NCI-H1694 treated with DMSO at 0.1 percent for 48 hours (cell line): ENCODE measurements around the gene POPDC3.
"Not testable (repeated sequence)": the region's sequence is repeated elsewhere in the genome, so short reads cannot be mapped to it uniquely, and the experiment has no call there.

Source experiments
- DNase-seq: peaks from one replicate; lab custom pipeline; 2025; lab: John Stamatoyannopoulos, UW

POPDC3 gene, protein sequence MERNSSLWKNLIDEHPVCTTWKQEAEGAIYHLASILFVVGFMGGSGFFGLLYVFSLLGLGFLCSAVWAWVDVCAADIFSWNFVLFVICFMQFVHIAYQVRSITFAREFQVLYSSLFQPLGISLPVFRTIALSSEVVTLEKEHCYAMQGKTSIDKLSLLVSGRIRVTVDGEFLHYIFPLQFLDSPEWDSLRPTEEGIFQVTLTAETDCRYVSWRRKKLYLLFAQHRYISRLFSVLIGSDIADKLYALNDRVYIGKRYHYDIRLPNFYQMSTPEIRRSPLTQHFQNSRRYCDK

DNA sequence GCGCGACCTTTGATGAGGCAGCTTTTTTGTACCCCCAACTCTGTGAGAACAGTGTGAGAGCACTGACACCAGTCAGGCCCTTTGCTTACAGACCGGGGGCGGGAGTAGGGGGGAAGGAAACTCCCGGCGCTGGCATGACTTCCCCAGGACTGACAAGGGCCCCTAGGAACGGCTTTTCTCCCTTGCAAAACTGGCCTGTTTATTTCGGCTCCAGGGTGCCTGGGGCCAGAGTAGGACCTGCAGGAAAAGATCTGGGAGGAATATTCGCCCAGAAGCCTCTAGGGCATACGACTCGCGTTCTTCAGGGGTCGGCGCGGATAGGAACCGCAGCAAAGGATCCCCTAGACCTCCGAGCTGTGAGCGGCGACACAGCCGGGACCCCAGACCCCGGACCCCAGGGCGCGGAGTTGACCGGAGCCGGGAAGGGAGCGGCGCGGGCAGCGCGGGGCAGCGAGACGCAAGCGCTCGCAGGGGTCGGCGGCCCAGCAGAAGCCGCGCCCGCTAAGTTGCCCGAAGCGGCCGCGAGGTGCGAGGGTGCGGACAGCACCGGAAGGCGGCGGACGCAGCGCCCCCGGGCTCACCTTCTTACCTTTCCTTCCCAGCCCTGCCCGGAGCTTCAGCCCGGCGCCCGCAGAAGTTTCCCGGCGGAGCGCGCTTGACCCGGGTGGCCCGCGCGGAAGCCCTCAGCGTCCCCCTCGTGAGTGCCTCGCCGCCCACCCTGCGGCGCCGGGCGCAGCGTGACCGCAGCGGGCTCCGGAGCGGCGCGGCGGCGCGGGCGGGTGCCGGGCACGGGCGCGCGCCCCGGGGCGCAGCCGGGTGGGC lies at the start of gene POPDC3:
Gene POPDC3, minus strand, starts transcription at position 771 of the 822 bp plus-strand sequence. CDS start 18,105 bp downstream, outside the sequence.
- no peak for DNase-seq

DNA sequence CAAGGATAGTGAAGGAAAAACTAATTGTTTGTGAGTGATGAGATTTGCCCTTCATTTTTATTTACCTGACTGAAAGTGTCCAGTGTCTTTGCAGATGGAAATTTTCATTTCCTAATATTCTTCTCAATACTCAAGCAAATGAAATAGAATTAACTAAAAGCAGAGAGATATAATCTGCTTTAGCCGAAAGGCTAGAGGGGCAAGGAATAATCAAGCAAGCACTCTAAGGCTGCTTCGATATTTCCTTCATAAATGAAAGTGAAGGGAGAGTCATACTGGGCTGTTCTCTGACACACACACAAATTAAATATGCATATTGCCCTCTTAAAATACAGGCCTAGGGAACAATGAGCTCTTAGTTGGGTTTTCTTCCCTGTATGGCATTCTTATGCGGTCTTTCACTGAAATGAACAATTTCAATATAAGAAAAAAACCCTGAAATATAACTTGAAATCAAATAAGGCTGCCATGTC lies 47.5 kb upstream of the POPDC3 start:
- DNase-seq = no peak

DNA sequence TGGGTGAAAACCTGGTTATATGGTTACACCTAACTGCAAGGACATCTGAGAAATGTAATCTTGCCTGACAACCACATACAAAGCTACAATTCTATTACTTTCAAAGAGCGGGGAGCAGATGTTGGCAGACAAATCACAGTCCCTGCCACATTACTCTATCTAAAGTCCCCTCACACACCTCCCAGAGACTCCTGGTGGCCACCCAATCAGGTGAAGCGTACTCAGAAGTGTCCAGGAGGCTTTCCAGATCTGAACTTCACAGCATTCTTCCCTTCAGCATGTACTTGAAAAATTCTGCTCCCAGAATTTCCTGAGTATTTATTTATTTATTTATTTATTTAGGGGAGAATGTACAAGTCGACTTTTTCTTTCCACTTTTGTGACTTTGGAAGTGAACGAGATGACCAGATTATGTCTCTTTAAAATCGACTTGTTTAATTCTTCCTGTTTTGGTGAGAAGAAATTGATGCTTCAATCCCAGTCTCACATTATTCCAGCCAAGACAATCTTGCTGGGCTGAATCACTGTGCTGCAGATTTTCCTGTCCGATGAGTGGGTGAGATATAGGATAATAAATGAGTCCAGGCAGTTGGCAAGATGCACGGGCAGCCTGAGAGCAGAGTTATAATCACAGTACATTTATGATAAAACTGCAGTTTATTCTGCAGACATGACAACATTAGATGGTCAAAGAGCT lies 46.9 kb upstream of the POPDC3 start:
- DNase-seq = no peak

DNA sequence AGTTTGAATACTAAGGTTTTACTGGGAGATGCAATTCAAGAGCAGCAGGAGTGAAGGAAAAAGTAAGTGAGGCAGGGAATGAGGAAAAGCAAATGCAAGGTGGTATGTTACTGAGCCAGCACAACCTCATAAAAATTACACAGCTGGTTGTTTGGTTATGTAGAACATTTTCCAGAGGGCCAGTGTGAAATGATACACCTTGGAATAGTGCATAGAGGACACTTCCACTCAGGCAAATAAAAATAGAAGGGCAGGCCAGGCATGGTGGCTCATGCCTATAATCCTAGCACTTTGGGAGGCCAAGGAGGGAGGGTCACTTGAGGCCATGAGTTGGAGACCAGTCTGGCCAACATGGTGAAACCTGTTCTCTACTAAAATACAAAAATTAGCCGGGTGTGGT lies 43.4 kb upstream of the POPDC3 start:
- no peak for DNase-seq

DNA sequence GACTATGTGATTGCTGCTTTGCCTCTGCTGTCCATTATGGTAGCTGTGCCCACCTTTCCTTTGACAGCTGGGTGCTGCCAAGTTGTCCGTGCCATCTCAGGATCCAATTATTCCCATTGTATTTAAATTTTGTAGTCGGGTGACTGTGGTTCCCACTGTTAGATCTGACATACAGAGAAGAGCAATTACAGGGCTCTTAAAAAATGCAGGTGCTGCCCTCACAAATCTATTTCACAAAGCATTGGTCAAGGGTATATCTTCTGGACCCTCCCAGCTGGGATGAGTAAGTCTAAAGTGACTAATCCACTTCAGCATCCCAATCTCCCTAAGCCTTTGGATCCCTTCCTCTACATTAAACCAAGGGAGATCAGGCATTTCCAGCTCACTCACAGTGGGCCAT lies 41.4 kb upstream of the POPDC3 start:
- DNase-seq = not testable (repeated sequence)

DNA sequence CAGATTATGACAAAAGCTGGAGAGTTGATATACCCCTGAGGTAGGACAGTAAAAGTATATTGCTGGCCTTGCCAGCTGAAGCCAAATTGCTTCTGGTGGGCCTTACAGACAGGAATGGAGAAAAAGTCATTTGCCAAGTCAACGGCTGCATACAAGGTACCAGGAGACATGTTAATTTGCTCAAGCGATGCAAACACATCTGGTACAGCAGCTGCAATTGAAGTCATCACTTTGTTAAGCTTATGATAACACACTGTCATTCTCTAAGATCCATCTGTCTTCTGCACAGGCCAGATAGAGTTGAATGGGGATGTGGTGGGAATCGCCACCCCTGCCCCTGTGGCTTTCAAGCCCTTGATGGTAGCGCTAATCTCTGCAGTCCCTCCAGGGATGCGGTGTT lies 40.4 kb upstream of the POPDC3 start:
- peak; percentile 94 for DNase-seq

DNA sequence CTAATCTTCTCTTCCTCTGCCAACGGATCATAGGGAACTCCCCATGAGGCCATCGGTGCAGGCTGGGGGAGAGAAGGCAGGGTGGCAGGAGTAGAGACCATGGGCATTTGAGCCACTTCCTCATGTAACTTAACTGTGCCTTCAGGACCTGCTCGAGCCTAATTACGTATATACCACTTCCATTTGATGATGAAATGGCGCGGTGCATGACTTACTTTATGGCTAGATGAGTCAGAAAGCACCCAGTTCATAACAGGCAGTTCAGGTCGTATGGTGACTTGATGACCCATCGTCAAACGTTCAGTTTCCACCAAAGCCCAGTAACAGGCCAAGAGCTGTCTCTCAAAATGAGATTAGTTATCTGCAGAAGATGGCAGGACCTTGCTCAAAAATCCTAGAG lies 39.4 kb upstream of the POPDC3 start:
- DNase-seq = not testable (repeated sequence)

DNA sequence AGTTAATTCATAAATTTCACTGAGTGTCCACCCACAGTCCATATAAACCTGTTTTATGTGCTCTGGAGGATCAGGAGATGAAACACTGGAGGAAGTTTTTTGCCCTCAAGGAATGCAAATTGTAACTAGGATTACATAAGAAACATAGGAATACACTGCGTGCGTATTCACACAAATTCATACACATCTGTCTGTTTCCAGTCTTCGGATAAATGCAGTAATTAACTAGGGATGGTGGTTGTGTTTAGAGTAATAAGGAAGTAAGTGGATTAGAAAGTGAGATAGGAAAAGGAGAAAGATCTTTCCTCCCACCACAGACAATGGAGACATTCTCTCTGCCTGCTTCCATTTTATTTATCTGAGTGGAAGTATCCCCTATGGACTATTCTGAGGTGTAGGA lies 35.7 kb upstream of the POPDC3 start:
- DNase-seq = no peak

DNA sequence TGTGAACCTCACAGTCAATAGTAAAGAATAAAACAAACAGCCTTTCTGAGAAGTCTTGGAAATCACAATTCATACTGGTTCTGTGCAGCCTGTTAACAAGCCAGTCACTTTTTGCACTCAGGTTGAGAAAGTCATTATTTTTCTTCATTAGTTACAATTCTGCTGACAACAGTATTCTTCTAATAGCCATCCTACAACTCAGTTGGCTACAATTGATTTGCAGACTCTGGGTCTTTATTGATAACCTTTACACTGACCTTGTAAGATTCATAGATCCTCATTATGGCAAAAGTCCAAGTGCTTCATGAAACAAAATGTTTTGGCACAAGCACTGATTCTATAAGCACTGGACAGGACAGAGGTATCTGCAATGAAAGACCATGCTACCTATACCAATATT lies 34.9 kb upstream of the POPDC3 start:
- no peak for DNase-seq

DNA sequence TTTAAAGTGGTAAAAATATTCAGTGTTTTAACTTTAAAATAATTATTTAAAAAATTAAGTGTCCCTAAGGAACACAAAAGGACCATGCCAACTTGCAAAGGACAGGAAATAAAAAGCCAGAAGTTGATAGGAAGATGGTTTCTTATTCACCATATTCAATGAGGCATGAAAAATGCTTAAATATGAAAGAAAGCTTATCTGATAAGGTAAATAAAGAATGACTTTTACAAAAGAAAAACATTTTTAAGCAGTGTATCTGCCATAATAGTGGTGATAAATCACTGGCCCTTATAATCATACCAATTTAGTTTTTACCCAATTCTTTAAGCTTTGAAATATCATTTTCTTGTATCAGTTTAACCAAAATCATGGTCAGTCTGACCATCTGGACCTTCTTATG lies 33.5 kb upstream of the POPDC3 start:
- DNase-seq = no peak

DNA sequence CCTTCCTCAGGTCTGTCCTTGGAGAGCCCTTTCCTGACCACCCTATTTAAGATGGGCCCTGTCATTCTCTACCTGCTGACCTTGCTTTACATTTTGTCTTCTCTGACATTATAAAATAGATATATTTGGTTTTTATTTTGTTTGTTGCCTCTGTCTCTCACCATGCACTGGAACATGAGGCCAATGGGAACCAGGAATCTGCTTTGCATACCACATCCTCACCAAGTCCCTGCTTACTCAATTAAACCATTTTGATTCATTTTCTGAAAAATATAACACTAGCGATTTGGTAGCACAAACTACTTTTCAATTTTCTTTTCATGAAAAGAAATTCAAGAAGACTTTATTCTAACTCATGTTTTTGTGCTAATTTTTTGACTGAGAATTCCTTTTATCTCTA lies 32.8 kb upstream of the POPDC3 start:
- DNase-seq = no peak

DNA sequence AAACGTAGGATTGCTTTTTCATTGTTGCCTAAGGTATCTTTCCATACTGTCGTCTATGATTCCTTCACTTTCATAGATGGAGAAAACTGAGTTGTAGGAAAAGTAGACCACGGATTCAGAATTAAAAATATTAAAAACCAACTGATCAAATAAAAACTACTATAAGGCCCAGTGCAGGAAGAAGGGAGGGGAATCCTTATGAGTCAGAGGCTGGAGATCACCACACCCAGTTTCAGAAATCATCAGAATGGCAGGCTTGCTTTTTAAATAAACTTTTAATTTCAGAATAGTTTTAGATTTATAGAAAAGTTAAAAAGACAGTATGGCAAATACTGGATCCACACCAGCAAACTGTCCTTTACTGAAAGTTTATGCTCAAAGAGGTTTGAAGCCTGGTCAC lies 32.0 kb upstream of the POPDC3 start:
- no peak for DNase-seq

DNA sequence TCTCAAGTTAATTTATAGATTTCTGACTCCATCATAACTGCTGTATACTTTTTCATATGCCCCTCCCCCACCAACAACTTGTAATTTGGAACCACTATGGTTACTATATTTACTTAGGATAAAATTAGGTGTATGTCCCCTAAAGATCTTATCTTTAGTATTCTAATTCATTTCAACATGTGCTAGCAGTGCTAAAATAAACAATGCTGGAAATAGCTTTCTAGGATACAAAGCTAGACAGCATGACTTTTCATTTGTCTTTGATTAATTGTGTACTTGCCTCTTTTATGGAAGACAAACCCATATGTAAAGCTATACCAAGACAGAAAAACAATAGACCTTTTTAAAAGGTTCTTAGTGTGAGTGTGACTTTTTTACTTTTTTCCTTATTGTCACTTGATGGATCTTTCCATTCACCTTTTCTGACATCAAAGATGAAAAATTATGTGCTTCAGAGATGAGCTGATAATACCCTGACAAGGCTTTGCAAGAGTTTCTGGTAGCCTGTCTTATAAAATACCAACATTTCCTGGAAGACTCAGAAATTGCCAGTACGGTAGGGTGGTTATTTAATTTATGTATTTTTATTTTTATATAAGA lies 31.2 kb upstream of the POPDC3 start:
- DNase-seq = no peak

DNA sequence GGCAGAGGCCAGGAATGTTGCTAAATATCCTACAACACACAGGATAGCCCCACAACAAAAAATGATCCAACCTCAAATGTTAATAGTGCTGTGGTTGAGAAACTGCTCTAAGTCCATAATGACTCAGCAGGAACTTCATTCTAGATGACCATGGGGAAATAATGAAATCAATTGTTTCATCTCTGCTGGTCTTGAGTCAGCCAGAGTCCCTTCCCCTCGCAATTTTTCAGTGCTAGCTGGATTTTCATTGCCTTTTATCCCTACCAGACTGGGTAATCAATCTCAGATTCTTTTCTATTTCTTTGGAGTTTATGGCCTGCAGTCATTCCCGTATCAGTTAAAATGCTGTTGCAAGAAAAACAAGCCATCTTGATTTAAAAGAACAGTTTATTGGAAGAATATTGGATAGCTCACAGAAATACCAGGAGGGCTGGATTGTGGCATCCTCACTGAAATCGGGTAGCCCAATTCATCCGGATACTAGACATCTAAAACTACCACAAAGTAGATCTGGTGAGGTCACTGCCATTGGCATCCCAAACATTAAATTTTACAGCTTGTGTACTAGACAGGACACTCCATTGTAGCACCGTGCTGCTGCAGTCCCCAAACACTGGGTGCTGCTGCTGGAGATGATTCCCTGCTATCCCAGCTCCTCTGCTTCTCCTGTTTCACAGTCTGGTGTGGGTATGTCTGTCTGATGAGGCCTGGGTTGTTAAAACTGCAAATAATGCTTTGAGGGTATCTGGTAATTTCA lies 30.3 kb upstream of the POPDC3 start:
- DNase-seq = no peak

DNA sequence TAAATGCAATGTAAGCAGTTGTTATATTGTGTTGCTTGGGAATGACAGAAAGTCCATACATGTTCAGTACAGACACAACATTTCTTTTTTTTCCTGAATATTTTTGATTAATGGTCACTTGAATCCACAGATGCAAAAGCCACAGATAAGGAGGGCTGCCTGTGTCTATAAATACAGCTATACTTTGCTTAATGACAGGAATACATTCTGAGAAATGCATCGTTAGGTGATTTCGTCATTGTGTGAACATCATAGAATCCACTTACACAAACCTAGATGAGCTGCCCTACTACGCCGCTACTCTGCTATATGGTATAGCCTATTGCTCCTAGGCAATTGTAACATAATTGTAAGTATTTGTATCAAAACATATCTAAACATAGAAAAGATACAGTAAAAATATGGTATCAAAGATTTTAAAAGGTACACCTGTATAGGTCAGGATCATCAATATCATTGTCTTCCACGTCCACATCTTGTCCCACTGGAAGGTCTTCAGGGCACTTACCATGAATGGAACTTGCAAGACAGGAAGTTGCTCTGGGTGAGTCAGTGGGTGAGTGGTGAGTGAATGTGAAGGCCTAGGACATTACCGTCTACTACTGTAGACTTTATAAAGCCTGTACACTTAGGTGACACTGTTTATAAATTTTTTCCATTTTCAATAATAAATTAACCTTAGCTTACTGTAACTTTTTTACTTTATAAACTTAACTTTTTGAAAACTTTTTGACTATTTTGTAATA lies 27.9 kb upstream of the POPDC3 start:
- DNase-seq = no peak

DNA sequence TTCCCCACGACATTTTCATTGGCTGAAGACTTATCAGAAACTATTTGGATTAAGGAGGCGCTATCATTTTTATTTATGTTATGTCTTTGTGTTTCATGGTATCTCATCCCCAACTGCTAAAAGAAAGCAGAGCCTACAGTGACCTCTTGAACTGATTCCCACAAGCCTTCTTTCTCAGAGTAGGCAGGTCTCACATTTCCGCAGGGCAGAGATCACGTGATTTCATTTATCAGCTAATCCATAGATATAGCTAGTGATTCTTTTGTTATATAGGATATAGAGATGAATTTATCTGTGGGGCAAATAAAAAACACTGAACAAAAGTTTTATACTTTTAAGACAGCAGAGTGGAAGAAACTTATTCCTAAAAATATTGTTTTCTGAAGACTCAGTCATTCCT lies 25.0 kb upstream of the POPDC3 start:
- no peak for DNase-seq

DNA sequence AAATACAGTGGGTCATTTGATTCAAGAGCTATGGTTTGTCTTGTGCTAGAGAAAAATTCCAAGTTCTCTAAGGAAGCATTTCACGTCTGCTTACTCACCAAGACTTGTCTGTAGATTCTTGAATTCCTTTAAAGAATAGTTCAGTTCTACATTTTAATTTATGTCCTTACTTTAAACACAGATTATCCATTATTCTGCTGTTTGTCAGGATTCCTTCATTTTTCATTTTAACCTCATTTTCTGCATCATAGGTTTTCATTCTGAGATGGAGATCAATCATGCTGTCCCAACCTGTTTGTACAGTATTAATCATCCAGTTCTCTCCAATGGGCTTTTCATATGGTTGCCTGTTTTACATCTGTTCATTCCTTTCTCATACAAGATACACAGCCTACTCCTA lies 24.5 kb upstream of the POPDC3 start:
- DNase-seq = no peak

DNA sequence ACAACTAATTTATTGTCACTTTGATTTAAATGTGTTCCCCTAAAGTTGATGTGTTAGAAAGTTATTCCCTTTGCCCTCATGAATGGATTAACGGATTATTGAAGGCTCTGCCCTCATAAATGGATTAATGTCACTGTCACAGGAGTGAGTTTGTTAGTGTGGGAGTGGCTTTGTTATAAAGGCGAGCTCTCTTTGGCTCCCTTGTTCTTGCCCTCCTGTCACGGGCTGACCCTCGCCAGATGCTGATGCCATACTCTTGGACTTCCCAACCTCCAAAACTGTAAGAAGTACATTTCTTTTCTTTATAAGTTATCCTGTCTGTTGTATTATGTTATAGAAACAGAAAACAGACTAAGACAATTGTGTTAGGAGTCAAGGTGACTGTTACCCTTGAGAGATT lies 22.7 kb upstream of the POPDC3 start:
- no peak for DNase-seq

DNA sequence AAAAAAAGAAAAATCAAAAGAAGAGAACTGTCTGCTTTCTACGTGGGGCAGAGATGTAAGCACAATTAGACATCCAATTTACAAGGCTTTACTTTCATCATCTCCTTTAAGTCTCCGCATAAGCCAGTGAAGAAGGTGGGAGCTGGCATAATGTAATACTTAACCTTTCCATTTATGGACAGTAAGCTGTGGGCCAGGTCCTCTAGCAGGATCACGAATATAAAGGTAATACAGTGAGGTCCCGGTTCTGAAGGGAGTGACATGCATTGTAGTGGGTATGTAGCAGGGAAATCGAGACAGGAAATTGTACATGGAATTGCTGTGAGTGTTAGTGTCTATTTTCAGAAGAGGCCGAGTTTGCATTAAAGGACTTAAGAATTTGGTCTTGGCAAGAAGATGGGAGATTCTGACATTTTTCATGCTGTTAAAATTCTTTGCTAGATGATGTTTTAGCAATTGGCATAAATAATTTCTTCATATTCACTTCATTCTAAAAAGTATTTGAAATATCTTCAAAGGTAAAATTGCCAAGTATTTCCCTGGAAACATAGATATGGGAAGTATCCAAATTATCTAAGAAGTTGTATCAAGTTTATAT lies 20.4 kb upstream of the POPDC3 start:
- DNase-seq = no peak

DNA sequence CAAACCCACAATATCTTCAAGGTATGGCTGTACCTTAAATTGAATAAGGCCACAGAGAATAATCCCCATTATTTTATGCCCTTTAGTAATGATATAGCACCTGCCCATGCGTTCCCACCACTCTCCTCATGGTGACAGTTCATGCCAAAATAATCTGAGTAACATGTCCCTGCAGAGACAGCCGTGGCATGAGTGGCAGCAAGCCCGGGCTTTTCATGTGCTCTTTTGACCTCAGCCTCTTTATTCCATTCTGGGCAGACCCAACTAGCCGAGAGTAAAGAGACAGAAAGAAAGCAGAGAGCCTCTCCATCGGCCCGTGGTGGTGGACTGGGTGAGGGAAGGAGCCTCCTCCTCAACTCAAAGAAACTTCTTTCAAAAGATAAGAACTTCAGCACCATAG lies 19.9 kb upstream of the POPDC3 start:
- no peak for DNase-seq

DNA sequence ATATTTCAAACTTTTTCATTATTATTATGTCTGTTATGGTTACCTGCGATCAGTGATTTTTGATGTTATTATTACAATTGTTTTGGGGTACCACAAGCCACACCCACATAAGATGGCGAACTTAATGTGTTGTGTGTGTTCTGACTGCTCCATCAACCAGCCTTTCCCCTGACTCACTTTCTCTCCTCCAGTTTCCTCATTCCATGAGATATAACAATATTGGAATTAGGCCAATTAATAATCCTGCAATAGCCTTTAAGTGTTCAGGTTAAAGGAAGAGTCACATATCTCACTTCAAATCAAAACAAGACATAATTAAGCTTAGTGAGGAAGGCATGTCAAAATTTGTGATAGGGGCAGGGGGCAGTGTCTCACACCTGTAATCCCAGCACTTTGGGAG lies 16.3 kb upstream of the POPDC3 start:
- DNase-seq = no peak
